GM20431 (cell line): ENCODE data around the gene CSMD2.
"Not testable (repeated sequence)": the region's sequence is repeated elsewhere in the genome, so short reads cannot be mapped to it uniquely, and the experiment has no call there.

Experiments
- in situ Hi-C: fragments of 300-500 bp; cut with MseI, MboI; formaldehyde crosslinking; loops from one replicate; pipeline ENCODE4 v1.15.0; 2020; ENCODE audit warnings: low sequenced_read_pairs; ENCODE audit not compliant: unreplicated experiment

CSMD2 gene

DNA sequence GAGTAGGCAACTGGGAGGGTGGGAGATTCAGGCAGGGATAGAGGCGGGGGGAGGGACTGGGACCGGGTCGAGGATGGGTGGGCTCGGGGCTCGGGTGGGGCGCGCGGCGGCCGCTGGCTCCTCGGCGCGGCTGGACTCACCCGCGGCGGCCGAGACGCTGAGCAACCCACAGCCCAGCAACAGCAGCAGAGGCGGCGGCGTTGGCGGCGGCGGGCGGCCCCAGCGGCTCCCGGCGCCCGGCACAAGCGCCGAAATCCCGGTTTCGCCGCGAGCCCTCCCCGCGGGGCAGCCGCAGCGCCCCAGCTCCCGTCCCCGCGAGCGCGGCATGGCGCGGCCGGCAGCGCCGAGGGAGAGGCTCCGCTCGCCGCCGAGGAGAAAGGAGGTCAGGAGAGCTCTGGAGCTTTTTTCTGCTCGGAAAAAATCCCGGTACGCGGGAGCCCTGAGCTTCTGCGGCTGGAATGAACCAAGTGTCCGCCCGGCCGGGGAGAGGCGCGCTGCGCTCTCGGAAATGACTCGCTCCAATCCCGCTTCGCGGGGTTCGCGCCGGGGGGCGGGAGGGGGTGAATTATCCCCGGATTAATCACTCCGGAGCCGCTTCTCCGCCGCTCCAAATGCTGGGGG lies at the start of gene CSMD2:
TSS of gene CSMD2 (minus strand) at position 460 of the 621 bp plus-strand sequence. CDS start at position 327, 133 bp downstream.
- in situ Hi-C loops = no loop called here

DNA sequence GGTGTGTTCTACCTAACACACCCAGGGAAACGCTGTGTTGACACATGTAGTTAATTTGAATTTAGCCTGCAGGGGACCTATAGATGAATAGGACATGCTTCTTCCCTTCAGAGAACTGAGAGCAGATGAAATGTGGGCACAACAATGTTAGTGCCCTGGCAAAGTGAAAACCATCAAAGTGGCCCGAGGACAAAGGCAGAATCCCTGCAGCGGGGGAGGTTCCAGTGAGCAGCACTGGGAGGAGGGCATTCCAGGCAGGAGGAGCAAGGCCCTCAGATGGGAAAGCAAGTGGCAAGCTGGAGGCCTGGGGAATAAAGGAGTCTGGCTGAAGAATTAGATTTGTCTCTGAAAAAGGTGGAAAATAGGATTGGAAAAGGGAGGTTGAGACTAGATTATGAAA lies 48.9 kb upstream of the CSMD2 start:
- in situ Hi-C loops = no loop called here

- in situ Hi-C loops = no loop called here
Observed at GRCh38 chr1:34212673-34213072, 47.6 kb upstream of the CSMD2 start.

- in situ Hi-C loops = no loop called here
Observed at GRCh38 chr1:34199927-34200326, 34.9 kb upstream of the CSMD2 start.

- in situ Hi-C loops = no loop called here
Observed at GRCh38 chr1:34192621-34193020, 27.6 kb upstream of the CSMD2 start.

DNA sequence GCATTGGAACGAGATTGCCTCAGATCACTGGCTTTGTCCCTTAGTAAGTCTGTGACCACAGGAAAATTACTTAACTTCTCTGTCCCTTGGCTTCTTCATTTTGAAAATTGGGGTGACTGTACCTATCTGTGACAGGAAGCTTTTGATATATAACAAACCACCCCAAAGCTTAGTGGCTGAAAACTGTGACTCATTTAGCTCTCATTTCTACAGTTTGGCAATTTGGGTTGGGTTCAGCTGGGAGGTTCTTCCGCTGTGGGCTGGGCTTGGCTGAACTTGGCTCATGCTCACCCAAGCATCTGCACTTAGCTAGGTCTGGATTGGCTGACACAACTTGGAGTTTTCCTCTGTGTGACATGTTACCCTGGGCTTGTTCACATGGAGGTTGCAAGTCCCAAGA lies 25.7 kb upstream of the CSMD2 start:
- in situ Hi-C loops = no loop called here

- in situ Hi-C loops = no loop called here
Observed at GRCh38 chr1:34188985-34189384, 24.0 kb upstream of the CSMD2 start.

- in situ Hi-C loops = no loop called here
Observed at GRCh38 chr1:34188418-34188817, 23.4 kb upstream of the CSMD2 start.

GRCh38 chr1:34186741-34187494 lies 21.9 kb upstream of the CSMD2 start:
- in situ Hi-C loops = no loop called here

- in situ Hi-C loops = not testable (repeated sequence)
Observed at GRCh38 chr1:34183381-34183780, 18.4 kb upstream of the CSMD2 start.

- in situ Hi-C loops = no loop called here
Observed at GRCh38 chr1:34178072-34178471, 13.0 kb upstream of the CSMD2 start.

- in situ Hi-C loops = no loop called here
Observed at GRCh38 chr1:34176830-34177603, 12.0 kb upstream of the CSMD2 start, which contains the start of gene C1orf94. Gene C1orf94 (plus strand): TSS chr1:34176907. CDS start chr1:34177790, 883 bp downstream.

DNA sequence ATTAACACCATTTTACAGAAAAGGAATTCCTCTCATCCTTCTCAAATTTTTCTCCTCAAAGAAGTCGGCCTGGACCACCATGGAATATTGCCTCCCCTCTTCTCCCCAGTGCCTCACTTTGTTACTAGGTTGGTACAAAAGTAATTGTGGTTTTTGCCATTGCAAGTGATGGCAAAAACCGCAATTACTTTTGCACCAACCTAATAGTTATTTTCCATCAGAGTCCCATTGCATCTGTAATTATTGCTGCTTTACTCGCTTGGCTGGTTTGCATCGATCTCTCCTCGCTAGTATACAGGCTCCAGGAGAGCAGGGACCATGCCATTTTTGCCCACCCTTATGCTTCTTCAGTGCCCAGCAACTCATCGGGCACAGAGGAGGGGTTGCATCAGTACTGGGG lies 10.7 kb upstream of the CSMD2 start:
- in situ Hi-C loops = no loop called here

DNA sequence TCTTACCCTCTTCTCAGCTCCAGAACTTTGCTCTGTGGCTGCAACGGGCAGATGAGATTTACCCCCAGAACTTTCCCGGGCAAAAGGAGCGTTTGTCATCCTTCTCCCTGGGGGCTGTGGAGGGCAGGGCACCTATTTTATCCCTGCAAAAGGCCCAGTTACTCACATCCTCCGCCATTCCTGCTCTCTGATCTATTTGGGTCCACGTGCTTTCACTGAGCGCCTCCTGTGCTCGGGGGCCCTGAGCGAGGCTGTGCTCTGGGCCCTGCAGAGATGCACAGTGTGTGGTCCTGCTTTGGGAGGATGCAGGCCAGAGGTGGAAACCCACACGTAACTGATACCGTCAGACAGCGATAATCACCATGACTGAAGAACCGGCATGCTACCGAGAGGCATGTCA lies 2.4 kb upstream of the CSMD2 start:
- in situ Hi-C loops = no loop called here

DNA sequence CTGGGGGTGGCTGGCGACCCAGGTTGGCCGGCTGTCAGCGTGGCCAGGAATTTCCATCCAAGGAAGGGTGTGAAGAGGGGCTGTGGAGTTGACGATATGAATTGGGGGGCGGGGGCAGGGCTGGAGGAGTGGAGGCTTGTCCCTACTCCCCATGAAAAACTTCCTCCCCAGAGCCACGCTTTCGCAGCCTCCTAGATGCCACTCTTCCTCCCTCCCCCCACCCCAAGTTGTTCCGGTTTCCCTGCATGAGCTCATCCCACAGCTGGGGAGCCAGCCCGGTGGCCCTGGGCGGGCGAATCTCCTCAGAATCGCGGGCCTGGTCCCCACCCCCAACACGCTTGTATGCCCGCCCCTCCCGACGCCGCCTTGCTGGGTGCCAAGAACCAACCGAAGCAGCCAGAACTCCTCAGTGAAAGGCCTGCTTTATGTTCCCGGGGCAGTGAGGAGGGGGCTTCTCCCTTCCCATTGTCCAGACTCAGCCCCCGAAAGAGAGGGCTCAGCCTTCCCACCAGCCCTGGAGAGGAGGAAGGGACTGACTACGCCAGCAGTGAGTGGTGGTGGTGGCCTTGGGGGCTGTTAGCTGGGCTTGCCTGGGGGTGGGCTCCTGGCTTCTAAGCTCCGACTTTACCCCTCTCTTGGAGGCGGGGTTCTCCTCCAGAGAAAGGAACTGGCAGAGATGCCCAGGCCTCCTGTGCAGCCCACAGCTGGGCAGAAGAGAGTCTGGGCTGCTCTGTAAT lies 1.8 kb upstream of the CSMD2 start:
- in situ Hi-C loops = no loop called here

GRCh38 chr1:34166191-34166624 lies 1.2 kb upstream of the CSMD2 start:
- in situ Hi-C loops = no loop called here

GRCh38 chr1:34165422-34165921 lies 442 bp upstream of the CSMD2 start:
- in situ Hi-C loops = no loop called here

DNA sequence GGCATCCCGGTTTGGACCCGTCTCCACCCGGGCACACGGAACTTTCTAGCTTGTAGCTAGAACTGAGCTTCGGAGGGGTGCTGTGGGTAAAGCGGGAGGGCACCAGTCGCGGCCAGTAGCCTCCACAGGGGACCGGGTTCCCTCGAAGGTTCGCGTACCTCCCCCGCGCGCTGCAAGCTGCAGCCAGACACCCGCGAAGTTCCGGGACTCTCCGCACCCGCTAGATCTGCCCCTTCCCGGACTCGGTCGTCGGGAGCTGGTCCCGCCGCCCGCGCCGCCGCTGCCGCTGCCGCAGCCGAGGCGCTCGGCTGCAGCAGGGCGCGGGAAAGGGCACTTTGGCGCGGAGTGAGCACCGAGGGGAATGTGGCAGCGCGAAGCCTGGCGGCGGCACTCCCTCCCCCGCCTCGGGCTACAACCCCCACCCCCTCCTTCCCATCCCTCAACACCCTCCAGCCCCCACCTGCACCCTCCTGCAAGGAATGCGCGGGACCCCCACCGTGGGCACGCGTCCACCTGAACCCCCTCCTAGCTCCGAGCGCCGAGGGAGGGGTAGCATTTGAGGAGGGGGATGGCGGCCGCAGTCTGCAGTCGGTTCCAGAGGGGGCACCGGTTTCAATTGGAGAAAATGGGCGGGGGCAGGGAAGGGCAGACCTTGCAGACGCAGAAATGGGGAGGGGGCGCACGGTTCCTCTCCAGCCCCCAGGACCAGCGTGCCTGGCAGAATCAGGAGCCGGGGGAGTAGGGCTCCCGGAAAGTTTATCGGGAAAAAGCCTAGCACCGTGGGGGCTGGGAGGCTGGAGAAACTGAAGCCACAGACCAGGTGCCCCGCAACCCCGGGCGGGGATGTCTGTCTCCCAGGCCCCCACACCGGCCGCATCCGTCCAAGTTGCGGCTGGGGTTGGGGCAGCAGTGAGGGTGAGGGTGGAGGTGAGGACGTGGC lies 968 bp downstream of the CSMD2 start:
- in situ Hi-C loops = no loop called here
